HFFc6 (cell line): ENCODE data around the gene CLEC16A. TPM values are rescaled to one million over a fixed set of nuclear protein-coding genes. Genes with fewer than 3 reads are reported as not detected.
A peak's percentile ranks its signal among the peaks of the same experiment; 100 is the strongest.

Experiments used
- DNase-seq: peaks from one replicate; pipeline ENCODE4 v3.0.0-alpha.2; 2018
- H3K27ac Mint-ChIP-seq: 2 replicates; pipeline ENCODE4 v1.8.0; 2020; ENCODE audit warnings: mild to moderate bottlenecking, mixed read lengths
- H3K27me3 Mint-ChIP-seq: 2 replicates; pipeline ENCODE4 v1.8.0; 2021; ENCODE audit warnings: mild to moderate bottlenecking, moderate library complexity, mixed read lengths; ENCODE audit not compliant: insufficient read depth
- H3K36me3 Mint-ChIP-seq: 2 replicates; pipeline ENCODE4 v1.8.0; 2021; ENCODE audit warnings: low read depth, mixed read lengths
- H3K4me1 Mint-ChIP-seq: 2 replicates; pipeline ENCODE4 v1.8.0; 2020; ENCODE audit warnings: low read depth, mixed read lengths
- H3K4me3 Mint-ChIP-seq: 2 replicates; pipeline ENCODE4 v1.8.0; 2020; ENCODE audit warnings: mild to moderate bottlenecking, moderate library complexity, mixed read lengths
- H3K9me3 Mint-ChIP-seq: 2 replicates; pipeline ENCODE4 v1.8.0; 2020; ENCODE audit warnings: mild to moderate bottlenecking, mixed read lengths
- total RNA-seq, 6 experiments: library from RNA; stranded (reverse); fragmentation: NEBNext Ultra II Directional; extraction: Animal tissue kit (Norgen Biotek cat#: 25700); gene quantifications; 2 replicates in 1 of 6; 3 replicates in 5 of 6; pipeline ENCODE4 v1.2.3, GENCODE V29; 2021
- TF ChIP-seq, protein P1 (sequence below): fragments of 200-600 bp; sonication (generic); IDR thresholded peaks from 2 replicates; pipeline ENCODE4 v1.5.0; 2021; ENCODE audit warnings: antibody characterized with exemption, mild to moderate bottlenecking

Gene CLEC16A
- total RNA-seq, 6 experiments from 2014 or later, result 19.4 to 23.2 (median 21.2) TPM

DNA sequence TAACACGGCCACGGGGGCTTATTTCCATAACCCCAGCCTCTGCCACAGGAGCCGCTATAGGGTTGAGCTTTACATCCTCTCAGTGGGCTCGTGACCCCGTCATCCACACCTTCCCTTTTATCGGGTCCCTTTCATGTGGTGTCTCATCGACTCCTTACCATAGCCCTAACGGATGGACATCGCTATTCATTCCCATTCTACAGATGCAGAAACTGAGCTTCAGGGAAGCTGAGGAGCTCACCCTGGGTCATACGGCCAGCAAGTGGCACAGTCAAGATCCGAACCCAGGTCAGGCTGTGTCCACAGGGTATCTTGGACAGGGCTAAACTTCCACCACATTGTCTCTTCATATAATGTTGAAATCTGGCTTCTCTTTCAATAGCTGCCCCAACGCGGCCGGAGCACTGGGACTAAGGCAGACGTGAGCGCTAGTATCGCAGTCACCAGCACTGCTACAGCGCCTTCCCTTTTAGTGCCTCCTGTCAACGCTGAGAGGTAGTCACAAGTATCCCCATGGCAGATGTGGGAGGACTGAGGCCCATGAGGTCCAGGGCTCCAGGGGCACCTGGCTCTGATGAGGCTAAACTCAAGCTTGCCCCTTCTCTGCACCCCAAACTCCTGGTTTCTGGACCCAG is 260.8 kb downstream of the CLEC16A start:
- DNase-seq, result no peak
- H3K27ac Mint-ChIP-seq, result peak overlapping the region; percentile 34; the same call in 1 of the 2 replicates
- no peaks in the 10 kb centered on the region for H3K36me3 Mint-ChIP-seq
- TF ChIP-seq, protein P1, sequence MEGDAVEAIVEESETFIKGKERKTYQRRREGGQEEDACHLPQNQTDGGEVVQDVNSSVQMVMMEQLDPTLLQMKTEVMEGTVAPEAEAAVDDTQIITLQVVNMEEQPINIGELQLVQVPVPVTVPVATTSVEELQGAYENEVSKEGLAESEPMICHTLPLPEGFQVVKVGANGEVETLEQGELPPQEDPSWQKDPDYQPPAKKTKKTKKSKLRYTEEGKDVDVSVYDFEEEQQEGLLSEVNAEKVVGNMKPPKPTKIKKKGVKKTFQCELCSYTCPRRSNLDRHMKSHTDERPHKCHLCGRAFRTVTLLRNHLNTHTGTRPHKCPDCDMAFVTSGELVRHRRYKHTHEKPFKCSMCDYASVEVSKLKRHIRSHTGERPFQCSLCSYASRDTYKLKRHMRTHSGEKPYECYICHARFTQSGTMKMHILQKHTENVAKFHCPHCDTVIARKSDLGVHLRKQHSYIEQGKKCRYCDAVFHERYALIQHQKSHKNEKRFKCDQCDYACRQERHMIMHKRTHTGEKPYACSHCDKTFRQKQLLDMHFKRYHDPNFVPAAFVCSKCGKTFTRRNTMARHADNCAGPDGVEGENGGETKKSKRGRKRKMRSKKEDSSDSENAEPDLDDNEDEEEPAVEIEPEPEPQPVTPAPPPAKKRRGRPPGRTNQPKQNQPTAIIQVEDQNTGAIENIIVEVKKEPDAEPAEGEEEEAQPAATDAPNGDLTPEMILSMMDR, result no peak
- peaks cover 13% of the 10 kb centered on the region for H3K9me3 Mint-ChIP-seq
- H3K27me3 Mint-ChIP-seq, result peaks cover 10% of the 10 kb centered on the region; the same call in 1 of the 2 replicates
- no peak overlapping the region for H3K4me3 Mint-ChIP-seq
- peaks cover 42% of the 10 kb centered on the region for H3K4me1 Mint-ChIP-seq

DNA sequence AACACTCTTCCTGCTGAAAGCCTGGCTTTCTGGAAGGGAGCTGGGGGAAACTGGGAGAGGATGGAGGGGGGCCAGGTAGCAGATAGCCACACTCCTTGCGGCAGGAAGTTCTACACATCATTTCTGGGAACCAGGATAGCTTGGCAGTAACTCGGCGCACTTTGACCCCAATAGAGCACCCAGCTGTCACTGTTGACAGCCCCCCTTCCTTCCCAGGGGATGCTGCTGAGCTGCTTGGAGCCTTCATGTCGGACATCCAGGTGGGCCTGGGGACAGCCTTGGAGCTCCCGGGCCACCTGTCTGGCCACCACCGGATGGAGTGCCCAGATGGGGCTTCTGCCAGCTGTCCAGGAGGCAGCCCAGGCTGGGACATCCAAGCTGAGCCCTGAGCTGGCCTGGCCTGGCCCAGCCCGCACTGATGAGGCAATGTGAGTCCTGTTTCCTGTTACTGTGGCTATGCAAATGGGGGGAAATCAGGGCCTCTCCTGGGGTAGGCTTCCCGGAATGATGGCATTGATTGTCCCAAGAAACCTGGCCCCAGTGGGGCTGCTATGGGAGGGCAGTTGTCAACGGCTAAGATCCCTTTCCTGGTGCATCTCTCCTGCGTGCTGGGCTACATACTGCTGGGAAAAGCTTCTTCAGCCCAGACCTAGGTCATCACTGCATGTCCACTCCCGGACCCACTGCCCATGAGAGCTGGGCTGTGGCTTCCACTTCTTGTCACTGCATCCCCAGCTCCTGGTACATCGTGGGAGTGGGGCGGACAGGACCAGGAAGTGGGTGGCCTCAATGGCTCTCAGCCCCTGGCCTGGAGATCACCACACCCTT is 261.6 kb downstream of the CLEC16A start:
- Mint-ChIP-seq H3K4me3 (no peak overlapping the region), H3K27ac (peak overlapping the region; percentile 34; the same call in 1 of the 2 replicates), H3K9me3 (peaks cover 13% of the 10 kb centered on the region), H3K4me1 (peaks cover 36% of the 10 kb centered on the region), H3K36me3 (no peaks in the 10 kb centered on the region), H3K27me3 (peaks cover 10% of the 10 kb centered on the region; the same call in 1 of the 2 replicates)
- DNase-seq, result no peak
- TF ChIP-seq, protein P1, result no peak

DNA sequence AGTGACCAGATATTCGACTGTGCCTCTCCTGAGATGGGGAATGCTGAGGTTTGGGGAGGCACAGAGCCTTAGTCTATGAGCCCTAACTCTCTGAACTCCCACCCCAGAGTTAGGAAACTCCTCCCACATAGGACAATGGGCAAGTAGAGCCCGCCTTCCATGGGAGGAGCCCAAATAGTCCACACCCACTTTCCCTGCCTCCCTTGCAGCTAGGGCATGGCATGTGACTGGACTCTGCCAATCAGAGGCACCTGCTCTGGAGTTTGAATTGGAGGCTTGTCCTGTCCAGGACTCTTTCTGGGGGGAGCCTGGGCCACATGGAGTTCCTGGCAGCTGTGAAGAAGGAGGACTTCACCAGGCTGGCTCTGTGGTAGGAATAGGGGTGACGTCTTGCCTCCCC is 263.3 kb downstream of the CLEC16A start:
- Mint-ChIP-seq H3K9me3 (peaks cover 13% of the 10 kb centered on the region), H3K27ac (no peak overlapping the region), H3K27me3 (peaks cover 7% of the 10 kb centered on the region), H3K4me1 (peaks cover 20% of the 10 kb centered on the region), H3K36me3 (no peaks in the 10 kb centered on the region), H3K4me3 (no peak overlapping the region)
- DNase-seq, result no peak
- TF ChIP-seq, protein P1, result no peak

DNA sequence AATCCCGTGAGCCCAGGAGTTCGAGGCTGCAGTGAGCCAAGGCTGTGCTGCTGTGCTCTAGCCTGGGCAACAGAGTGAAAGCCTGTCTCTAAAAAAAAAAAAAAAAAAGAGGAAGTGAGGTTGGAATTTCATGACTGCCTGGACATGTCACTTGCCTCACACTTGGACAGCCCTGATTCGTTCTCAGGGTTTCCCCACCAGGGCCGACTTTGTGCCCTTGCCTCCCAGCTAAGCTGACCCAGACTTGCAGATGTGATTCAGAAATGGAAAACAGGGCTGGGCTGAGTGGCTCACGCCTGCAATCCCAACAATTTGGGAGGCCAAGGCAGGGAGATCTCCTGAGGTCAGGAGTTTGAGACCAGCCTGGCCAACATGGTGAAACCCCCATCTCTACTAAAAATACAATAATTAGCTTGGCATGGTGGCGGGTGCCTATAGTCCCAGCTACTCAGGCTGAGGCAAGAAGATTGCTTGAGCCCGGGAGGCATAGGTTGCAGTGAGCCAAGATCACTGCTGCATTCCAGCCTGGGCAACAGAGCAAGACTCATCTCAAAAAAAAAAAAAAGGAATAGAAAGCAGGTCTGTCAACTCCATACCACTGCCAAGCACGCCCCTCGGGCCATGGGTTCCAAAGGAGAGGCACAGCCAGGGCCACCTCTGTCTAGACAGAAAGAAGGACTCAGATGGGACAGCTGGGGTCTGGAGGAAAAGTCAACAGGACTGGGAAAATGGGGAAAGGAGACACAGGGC is 264.7 kb downstream of the CLEC16A start:
- peaks cover 12% of the 10 kb centered on the region for H3K4me1 Mint-ChIP-seq
- DNase-seq, result no peak
- no peak overlapping the region for H3K4me3 Mint-ChIP-seq
- no peak overlapping the region for H3K27ac Mint-ChIP-seq
- TF ChIP-seq, protein P1, result no peak
- peaks cover 13% of the 10 kb centered on the region for H3K9me3 Mint-ChIP-seq
- no peaks in the 10 kb centered on the region for H3K36me3 Mint-ChIP-seq
- peaks cover 7% of the 10 kb centered on the region for H3K27me3 Mint-ChIP-seq

DNA sequence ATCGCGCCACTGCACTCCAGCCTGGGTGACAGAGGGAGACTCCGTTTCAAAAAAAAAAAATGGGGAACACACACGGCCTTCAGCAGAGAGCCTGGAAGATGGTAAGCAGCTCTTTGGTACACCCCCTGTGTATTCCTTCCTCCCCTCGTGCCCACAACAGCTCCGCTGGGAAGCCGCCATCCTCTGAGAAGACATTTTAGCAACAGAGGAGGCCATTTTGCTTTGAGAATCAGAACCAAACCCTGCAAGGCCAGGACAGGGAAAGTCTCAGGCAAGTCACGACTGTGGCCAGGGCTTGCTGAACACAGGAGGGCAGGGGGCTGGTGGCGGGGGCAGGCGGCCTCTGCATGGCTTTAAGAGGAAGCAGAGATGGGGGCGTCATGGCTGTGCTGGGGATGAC is 265.9 kb downstream of the CLEC16A start:
- no peak overlapping the region for H3K4me3 Mint-ChIP-seq
- TF ChIP-seq, protein P1, result no peak
- peaks cover 13% of the 10 kb centered on the region for H3K9me3 Mint-ChIP-seq
- no peak overlapping the region for H3K27ac Mint-ChIP-seq
- DNase-seq, result no peak
- H3K27me3 Mint-ChIP-seq, result peaks cover 3% of the 10 kb centered on the region
- peaks cover 12% of the 10 kb centered on the region for H3K4me1 Mint-ChIP-seq
- H3K36me3 Mint-ChIP-seq, result no peaks in the 10 kb centered on the region
